Thoracic aorta (tissue), 2 donors: Measurements from ENCODE around the gene ITM2C. TPM values are rescaled to one million over a fixed set of nuclear protein-coding genes. Genes with fewer than 3 reads are reported as not detected.

Experiments used
- ATAC-seq: fragments of 150-250 bp; one replicate; pipeline ENCODE4 v1.8.0; 2017; ENCODE audit warnings: low read depth; ENCODE audit not compliant: insufficient number of reproducible peaks, low FRiP score
- DNase-seq: peaks from one replicate; pipeline ENCODE4 v3.0.0-alpha.2; 2020; ENCODE audit warnings: low spot score
- H3K27ac ChIP-seq, 2 donors: fragments of 200-600 bp; sonication (generic); 1 replicate in 1 of 2; 2 replicates in 1 of 2; pipeline ENCODE4 v1.5.1; 2016; ENCODE audit warnings: mild to moderate bottlenecking in 2 of 2, moderate library complexity in 2 of 2
- H3K27me3 ChIP-seq: fragments of 200-600 bp; sonication (generic); replicated peaks from 2 replicates; pipeline ENCODE4 v1.6.0; 2016; ENCODE audit warnings: mild to moderate bottlenecking; ENCODE audit not compliant: insufficient read depth
- H3K36me3 ChIP-seq: fragments of 200-600 bp; sonication (generic); one replicate; pipeline ENCODE4 v1.5.1; 2016
- H3K4me1 ChIP-seq, 2 donors: fragments of 200-600 bp; sonication (generic); 1 replicate in 1 of 2; 2 replicates in 1 of 2; pipeline versions ENCODE4 v1.5.1 to v1.6.0; 2016; ENCODE audit warnings: low read depth in 2 of 2, mild to moderate bottlenecking in 1 of 2; ENCODE audit not compliant: control insufficient read depth in 1 of 2
- H3K4me3 ChIP-seq: fragments of 200-600 bp; sonication (generic); 2 replicates; pipeline ENCODE4 v1.5.1; 2016; ENCODE audit warnings: mild to moderate bottlenecking
- H3K9me3 ChIP-seq: fragments of 200-600 bp; sonication (generic); 2 replicates; pipeline ENCODE4 v1.5.1; 2016
- total RNA-seq, 2 donors: library from RNA; depleted of rRNA; stranded (reverse); fragments of >200 nt; gene quantifications; one replicate each; pipeline versions ENCODE4 v1.1.0 to v1.2.3, GENCODE V29; 2016
- TF ChIP-seq, protein P1 (sequence below): fragments of 200-600 bp; sonication (generic); IDR thresholded peaks from one replicate; pipeline ENCODE4 v1.5.1; 2019; ENCODE audit warnings: antibody characterized with exemption

Gene ITM2C
- total RNA-seq, 2 donors from 2014 or later: 65.5 to 70.6 TPM

- TF ChIP-seq, protein P1, sequence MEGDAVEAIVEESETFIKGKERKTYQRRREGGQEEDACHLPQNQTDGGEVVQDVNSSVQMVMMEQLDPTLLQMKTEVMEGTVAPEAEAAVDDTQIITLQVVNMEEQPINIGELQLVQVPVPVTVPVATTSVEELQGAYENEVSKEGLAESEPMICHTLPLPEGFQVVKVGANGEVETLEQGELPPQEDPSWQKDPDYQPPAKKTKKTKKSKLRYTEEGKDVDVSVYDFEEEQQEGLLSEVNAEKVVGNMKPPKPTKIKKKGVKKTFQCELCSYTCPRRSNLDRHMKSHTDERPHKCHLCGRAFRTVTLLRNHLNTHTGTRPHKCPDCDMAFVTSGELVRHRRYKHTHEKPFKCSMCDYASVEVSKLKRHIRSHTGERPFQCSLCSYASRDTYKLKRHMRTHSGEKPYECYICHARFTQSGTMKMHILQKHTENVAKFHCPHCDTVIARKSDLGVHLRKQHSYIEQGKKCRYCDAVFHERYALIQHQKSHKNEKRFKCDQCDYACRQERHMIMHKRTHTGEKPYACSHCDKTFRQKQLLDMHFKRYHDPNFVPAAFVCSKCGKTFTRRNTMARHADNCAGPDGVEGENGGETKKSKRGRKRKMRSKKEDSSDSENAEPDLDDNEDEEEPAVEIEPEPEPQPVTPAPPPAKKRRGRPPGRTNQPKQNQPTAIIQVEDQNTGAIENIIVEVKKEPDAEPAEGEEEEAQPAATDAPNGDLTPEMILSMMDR: no peak
- no peaks in the 10 kb centered on the region for H3K27me3 ChIP-seq
- H3K4me3 ChIP-seq: no peak within 1 kb of the TSS
- H3K36me3 ChIP-seq: no peaks in the 10 kb centered on the region
- no peaks in the 10 kb centered on the region for H3K9me3 ChIP-seq
- no peaks in the 10 kb centered on the region for H3K4me1 ChIP-seq
- no peak within 1 kb of the TSS for H3K27ac ChIP-seq
- DNase-seq: no peak
- ATAC-seq: no peak
These were observed 60.0 kb downstream of the ITM2C start, which contains the start of gene GPR55 for GRCh38 chr2:230924470-230925341. TSS of gene GPR55 (minus strand) at chr2:230925242. CDS start at chr2:230910962, 14,280 bp downstream.

DNA sequence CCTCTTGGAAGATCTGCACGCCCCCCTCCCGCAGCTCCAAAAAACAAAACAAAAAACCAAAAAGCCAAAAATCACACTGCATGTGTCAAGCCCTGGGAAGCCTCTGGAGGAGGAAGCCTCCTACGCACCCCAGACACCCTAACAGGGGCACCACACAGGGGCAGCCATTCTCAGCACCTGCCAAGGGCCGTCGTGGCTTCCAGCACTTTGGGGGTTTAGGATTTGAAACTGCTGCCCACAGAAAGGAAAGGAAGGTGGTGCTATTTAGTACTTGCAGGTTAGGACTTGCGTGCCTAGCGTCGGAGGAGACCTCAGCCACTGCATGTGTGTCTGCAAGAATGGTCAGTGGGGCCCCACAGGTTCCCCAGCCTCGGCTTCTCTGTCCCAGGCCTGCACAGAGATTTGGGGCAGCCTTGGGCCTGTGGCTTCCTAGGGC, 60.7 kb downstream of the ITM2C start:
- no peak for ATAC-seq
- Histone ChIP-seq H3K9me3 (no peaks in the 10 kb centered on the region), H3K4me3 (no peak overlapping the region), H3K27ac (no peak overlapping the region), H3K36me3 (no peaks in the 10 kb centered on the region), H3K27me3 (no peaks in the 10 kb centered on the region), H3K4me1 (no peaks in the 10 kb centered on the region)
- TF ChIP-seq, protein P1: no peak
- DNase-seq: no peak

DNA sequence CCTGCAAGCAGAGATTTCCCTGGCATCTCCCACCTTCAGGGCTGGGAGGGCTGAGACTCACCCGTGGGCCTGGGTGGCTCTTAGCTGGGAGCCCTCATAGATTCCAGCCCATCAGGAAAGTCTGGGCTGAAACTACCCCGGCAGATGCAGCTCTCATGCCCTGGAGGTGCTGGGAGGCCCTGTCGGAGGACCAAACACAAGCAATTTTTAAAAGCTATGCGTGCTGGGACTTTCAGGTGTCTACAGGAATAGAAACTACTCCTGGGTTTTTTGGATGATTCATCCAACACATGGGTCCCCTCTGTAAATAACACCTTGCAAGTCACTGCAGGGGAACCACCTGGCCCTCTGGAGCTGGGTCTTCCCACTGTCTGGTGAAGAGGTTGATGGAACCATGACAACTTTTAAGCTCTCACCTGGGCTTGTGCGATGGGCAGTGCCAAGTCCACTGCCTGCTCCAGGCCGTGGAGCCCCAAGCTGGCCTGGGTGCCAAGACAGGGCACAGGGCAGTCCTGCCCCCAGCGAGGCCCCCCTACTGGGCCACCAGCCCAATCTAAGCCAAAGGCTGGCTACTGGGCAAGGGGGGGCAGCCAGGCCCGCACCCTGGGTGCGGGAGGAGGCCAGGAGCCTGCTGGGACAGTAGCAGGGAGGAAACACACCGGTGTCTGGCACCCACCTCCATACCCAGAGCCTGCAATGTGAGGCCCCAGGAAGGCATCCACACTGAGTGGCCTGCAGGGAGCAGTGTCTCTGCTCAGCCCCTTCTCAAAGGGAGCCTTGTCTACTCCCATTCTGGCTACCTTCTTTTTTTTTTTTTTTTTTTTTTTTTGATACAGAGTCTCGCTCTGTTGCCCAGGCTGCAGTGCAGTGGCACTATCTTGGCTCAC, 61.4 kb downstream of the ITM2C start:
- ATAC-seq (no peak), DNase-seq (no peak)
- H3K27me3 ChIP-seq: no peaks in the 10 kb centered on the region
- H3K4me3 ChIP-seq: no peak overlapping the region
- TF ChIP-seq, protein P1: no peak
- H3K4me1 ChIP-seq: no peaks in the 10 kb centered on the region
- H3K36me3 ChIP-seq: no peaks in the 10 kb centered on the region
- H3K9me3 ChIP-seq: no peaks in the 10 kb centered on the region
- no peak overlapping the region for H3K27ac ChIP-seq

GRCh38 chr2:230927711-230928341, 63.1 kb downstream of the ITM2C start:
- no peak for DNase-seq
- no peak for ATAC-seq
- Histone ChIP-seq H3K4me3 (no peak overlapping the region), H3K36me3 (no peaks in the 10 kb centered on the region), H3K4me1 (peaks cover 0 to 7% of the 10 kb centered on the region in 2 donors), H3K27me3 (no peaks in the 10 kb centered on the region), H3K27ac (no peak overlapping the region), H3K9me3 (no peaks in the 10 kb centered on the region)
- TF ChIP-seq, protein P1: no peak

Other genes starting within 250 kb of the ITM2C start
- 100 to 1,000 TPM in 1 of 2 donors, 10 to 100 TPM in 1; 83.1 to 103 TPM for gene CAB39, start 152.1 kb upstream of the ITM2C start, total RNA-seq
- gene GPR55, start 60.3 kb downstream of the ITM2C start, total RNA-seq: not detected
- not detected for gene SPATA3, start 131.2 kb downstream of the ITM2C start, total RNA-seq
- under 1 TPM in 1 of 2 donors, not detected in 1; 0.14 TPM for gene C2orf72, start 172.6 kb downstream of the ITM2C start, total RNA-seq
- gene PSMD1, start 191.9 kb downstream of the ITM2C start, total RNA-seq: 10 to 100 TPM; 42.2 to 73.5 TPM